Cardiac septum (tissue), 1 donor: ENCODE measurements around the gene COG2. TPM values are rescaled to one million over a fixed set of nuclear protein-coding genes. Genes with fewer than 3 reads are reported as not detected.

Source experiments
- DNase-seq: peaks from one replicate; pipeline ENCODE4 v3.0.0-alpha.2; 2020; ENCODE audit warnings: low spot score
- intact Hi-C: fragments of 100-400 bp; cut with DNase I; formaldehyde crosslinking; loops from one replicate; pipeline ENCODE4 v1.14.0; 2022
- total RNA-seq: library from RNA; stranded (reverse); fragmentation: NEBNext Ultra II Directional; extraction: Animal tissue kit (Norgen Biotek cat#: 25700); gene quantifications from one replicate; pipeline ENCODE4 v1.2.1, GENCODE V29; 2021
- donor health status: DM: no; HTN: no; CAD: no.

The COG2 gene
- total RNA-seq, 1 donor from 2014 or later, result 19.4 TPM

DNA sequence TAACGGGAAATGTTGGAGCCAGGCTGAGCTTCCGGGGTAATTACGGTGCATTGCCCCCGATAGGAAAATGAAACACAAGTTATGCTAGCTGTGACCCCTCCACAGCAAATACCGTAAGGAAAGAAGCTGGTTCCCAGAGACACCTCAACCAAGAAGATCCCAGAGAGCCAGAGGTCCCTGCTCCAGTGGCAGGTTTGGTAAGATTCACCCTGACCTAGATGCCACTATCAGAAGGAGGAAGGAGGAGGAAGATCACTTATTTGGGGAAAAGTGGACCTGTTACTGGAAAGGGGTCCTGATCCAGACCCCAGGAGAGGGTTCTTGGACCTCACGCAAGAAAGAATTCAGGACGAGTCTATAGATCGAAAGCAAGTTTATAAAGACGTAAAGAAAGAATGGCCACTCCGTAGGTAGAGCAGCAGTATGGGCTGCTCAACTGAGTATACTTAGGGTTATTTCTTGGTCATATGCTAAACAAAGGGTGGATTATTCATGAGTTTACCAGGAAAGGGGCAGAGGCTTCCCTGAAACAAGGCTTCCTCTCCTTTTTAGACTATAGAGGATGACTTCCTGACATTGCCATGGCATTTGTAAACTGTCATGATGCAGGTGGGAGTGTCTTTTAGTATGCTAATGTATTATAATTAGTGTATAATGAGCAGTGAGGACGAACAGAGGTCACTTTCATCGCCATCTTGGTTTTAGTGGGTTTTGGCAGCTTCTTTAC lies 97.4 kb downstream of the COG2 start:
- intact Hi-C loops, result no loop called here
- DNase-seq, result no peak

Other genes with a start within 250 kb of the COG2 start
- 14.0 TPM for gene PGBD5, start 216.1 kb upstream of the COG2 start, total RNA-seq
- 71.0 TPM for gene AGT, start 71.6 kb downstream of the COG2 start, total RNA-seq
- 0.38 TPM for gene CAPN9, start 104.9 kb downstream of the COG2 start, total RNA-seq
- 73.9 TPM for gene C1orf198, start 226.0 kb downstream of the COG2 start, total RNA-seq